Stimulated activated CD8-positive, alpha-beta memory T cell treated with anti-CD3 and anti-CD28 coated beads, Interleukin-4, amount 100 ng/mL, for 1 hour (primary cell): ENCODE data around the gene JAKMIP1.

Experiments used
- DNase-seq, 2 donors: peaks; one replicate each; pipeline ENCODE4 v3.0.0-alpha.2; 2020; ENCODE audit warnings: low read depth in 2 of 2, low spot score in 1 of 2

Gene JAKMIP1

GRCh38 chr4:6200011-6200921 is at the start of gene JAKMIP1:
Gene JAKMIP1 (minus strand): TSS chr4:6200549. CDS start chr4:6112850, 87,699 bp downstream.
- DNase-seq, result peak; percentile 59 to 74

GRCh38 chr4:6248394-6248793 is 48.0 kb upstream of the JAKMIP1 start:
- DNase-seq, result no peak

DNA sequence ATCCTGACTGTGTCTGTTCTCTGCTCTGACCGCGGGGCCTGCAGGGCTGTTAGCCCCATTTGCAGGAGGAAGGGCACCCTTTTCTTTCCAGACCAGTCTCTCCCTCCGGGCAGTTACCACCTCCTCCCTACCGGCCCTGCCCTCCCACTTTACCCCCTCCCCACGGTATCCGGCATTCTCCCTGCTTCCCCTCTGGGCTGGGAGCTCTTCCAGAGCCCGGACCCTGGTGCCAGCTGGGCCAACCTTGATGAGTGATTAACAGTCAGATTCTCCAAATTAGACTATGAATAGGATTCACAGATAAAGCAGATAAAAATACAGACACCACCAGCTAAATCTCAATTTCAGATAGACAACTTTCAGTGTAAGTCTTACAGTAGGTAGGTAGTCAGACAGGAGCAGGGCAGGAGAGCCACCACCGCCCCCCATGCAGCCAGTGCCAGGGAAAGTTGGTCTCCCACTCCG is 45.9 kb upstream of the JAKMIP1 start:
- no peak for DNase-seq

- DNase-seq, result no peak
Observed at GRCh38 chr4:6245246-6246169, 45.2 kb upstream of the JAKMIP1 start.

DNA sequence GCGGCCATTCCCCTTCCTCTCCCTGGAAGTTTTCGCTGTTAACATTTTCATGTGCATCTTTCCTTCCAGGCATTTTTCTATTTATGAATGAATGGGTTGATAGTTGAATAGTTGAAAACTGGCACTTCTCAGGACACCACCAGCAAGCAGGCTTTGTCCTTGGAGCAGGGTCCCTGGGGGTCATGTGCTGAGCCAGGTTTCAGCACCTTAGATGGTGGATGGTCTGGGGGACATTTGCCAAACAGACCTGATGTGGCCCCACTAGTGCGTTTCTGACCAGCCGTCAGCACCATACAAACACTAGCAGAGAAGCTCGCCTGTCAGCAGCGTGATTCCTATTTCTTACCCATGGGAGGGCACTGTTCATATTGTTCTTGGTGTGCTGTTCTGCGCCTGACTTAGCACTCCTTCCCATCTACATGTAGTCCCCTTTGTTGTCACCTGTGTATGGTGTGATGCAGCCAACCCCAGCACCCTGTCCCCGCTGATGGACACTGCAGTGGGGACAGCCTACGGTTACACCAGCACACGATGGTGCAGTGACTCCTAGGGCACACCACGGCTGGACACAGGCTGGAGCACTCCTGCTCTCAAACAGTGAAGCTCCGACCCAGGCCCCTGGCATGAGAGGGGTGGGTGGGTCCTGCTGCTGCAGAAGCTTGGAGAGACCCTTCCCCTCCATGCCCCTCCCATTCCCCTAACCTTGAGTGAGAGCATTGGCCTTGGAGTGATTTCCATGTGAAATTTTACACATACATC is 42.1 kb upstream of the JAKMIP1 start:
- DNase-seq, result no peak

- DNase-seq, result no peak
Observed at GRCh38 chr4:6241062-6241845, 40.9 kb upstream of the JAKMIP1 start.

GRCh38 chr4:6239968-6240367 is 39.6 kb upstream of the JAKMIP1 start:
- DNase-seq, result no peak

DNA sequence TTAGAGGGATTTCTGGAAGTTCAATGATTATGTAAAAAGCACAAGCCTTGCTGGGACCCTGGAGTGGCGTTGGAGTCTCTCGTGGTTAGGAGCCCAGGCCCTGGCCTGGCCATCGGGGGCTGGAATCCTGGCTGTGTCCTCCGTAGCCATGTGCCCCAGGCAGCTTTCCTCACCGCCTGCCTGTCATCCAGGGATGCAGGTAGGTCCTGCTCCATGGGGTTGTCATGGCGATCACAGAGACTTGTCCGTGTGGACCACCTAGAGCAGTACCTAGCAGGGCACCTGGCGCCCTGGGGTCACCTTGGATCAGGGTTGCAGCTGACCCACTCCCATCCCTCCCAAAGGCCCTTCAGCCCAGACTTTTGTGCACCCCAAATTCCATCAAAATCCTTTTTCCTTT is 39.1 kb upstream of the JAKMIP1 start:
- no peak for DNase-seq

DNA sequence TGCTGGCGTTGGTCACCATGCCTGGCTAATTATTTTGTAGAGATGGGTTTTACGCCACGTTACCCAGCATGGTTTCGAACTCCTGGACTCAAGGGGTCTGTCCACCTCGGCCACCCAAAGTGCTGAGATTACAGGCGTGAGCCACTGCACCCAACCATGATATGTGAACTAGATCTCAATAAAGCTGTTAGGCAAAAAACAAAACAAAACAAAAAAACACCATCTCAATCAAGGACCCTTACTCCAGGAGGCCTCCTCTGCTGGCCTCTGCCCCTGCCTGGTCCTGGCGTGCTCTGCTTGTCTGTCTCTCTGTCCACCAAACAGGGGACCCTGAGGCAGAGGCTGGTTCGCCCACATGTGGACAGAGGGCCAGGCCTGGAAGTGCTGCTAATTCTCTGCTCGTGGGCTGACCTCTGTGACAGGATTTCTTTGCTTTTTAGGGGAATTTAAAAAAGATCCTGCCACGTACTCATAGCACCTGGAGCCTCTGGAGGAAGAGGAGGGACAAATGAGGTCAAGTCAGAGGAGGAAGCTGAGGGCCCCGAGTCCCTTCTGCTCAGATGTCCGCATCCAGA is 36.6 kb upstream of the JAKMIP1 start:
- no peak for DNase-seq

DNA sequence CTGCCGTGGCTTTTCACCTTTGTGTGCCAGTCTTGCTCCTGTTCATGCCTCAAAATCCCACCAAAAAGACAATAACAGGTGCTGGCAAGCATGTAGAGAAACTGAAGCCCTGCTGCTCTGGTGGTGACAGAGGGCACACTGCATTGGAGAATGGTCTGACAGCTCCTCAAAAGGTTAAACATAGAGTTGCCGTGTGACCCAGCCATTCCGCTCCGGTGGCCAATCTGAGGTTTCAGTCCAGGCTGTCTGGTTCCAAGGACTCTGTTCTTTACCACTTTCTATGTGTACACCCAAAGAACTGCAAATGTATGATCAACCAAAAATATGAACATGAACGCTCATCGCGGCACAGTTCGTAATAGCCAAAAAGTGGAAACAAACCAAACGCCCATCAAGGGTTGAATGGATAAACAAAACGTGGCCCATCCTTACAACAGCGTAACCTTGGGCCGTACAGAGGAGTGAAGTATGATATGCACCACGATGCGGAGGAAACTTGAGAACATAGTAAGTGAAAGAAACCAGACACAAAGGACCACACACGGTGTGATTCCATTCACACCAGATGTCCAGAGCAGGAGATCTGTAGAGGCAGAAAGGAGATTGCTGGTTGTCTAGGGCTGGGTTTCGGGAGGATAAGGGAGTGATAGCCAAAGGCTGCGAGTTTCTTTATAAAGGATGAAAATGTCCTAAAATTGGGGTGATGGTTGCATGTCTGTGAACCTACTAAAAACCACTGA is 35.7 kb upstream of the JAKMIP1 start:
- DNase-seq, result no peak

DNA sequence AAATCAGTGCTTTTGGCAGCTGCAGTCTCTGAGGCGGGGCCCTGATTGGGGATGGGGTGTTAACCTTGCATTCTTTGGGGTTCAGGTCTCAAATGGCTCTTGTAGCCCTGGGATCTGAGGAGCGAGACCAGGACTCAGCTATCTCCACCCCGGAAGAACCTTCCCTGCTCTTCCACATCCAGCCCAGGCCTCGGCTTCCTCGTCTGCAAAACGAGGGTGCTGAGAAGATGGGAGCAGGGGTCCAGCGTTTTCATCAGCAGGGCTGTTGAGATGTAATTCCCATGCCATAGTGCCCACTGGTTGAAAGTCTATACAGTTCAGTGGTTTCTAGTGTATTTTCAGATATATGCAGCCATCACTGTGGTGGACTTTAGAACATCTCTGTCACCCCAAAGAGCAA is 34.7 kb upstream of the JAKMIP1 start:
- no peak for DNase-seq

GRCh38 chr4:6233929-6234328 is 33.6 kb upstream of the JAKMIP1 start:
- DNase-seq, result no peak

DNA sequence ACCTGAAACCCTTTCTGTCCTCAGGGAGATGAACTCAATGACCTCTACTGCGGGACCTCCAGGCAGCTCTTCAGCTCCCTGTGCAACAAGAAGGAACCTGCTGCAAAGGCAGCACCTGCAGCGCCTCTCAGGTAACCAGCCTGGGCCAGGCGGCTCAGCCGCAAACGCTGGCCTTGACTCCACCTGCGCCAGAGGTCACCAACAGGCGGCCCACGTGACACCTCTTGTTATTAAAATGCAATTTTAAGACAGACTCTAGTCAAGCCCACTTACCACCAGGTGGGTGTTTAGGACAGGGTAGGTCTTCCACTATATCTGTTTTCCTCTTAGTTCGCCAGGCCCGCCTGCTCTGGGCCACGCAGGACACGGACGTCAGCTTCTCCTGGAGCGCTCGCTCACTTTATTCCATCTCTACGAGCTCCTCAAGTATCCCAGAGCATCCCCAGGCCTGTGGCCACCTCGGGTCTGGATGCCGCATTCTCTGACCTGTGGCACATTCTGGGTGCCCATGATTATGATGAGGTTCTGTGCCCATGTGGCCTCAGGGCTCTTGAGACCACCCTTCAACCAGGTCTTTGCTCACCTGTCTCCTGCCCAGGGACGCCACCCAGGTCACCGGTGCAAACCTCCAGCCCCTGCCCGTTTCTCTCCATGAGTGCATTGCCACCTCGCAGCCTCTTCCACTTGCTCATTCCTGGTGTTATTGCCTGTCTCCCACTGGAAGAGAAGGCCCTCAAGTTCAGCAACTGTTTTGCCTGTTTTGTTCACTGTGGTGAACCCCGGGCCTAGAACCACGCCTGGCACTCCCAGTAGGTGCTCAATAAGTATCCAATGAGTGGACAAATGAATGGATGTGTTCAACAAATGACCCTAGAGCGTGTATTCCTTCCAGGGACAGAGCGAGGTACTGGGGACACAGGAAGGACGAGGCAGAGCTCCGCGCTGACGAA is 32.8 kb upstream of the JAKMIP1 start:
- DNase-seq, result no peak

DNA sequence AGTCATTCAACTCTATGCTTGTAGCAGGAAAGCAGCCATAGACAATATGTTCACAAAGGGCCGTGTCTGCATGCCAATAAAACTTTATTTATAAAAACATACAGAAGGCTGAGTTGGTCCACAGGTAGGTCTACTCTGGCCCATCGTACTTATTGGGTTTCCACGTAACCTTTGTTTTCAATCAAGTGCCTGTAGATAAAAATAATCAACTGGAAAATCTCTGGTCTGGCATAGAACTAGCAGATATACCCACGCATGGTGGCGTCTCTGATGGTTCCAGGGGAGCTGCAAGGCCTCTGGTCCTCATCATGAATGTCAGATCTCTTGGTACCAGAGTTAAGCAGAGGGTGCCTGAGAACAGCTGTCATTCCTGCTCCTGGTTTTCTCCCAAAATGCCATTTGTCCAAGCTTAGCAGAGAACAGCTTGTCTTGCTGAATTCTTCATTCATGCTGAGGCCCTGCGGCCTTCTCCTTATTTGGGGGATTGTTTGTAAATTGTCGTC is 31.4 kb upstream of the JAKMIP1 start:
- no peak for DNase-seq

- no peak for DNase-seq
Observed at GRCh38 chr4:6230827-6231662, 30.7 kb upstream of the JAKMIP1 start.

- no peak for DNase-seq
Observed at GRCh38 chr4:6230502-6230785, 30.1 kb upstream of the JAKMIP1 start.
